B cell (primary cell): ENCODE data around the gene PPP2R2B. TPM values are rescaled to one million over a fixed set of nuclear protein-coding genes. Genes with fewer than 3 reads are reported as not detected.

Experiments used
- ATAC-seq: fragments of 200-7000 bp; cut with Tn5 transposase; one replicate; pipeline ENCODE4 v1.10.0; 2021; ENCODE audit warnings: low read depth, mild to moderate bottlenecking, moderate number of reproducible peaks, moderate library complexity
- CTCF ChIA-PET: fragments of 350-600 bp; sonication (Branson Sonifier 250); formaldehyde crosslinking; loops from one replicate; lab custom pipeline; 2021; ENCODE audit warnings: antibody characterized with exemption, inconsistent platforms; lab: Charles Lee
- POLR2A ChIA-PET: fragments of 350-600 bp; sonication (Branson Sonifier 250); formaldehyde crosslinking; loops from one replicate; lab custom pipeline; 2021; ENCODE audit warnings: antibody characterized with exemption; lab: Charles Lee
- DNase-seq: peaks from one replicate; pipeline ENCODE4 v3.0.0; 2013
- H2AFZ ChIP-seq: 2 replicates; pipeline ENCODE4 v1.6.1; 2012; ENCODE audit warnings: mild to moderate bottlenecking, low read depth, low read length; ENCODE audit not compliant: insufficient read depth, poor library complexity, severe bottlenecking
- H3K27ac ChIP-seq, 2 donors: 1 replicate in 1 of 2; 2 replicates in 1 of 2; pipeline ENCODE4 v1.5.1; 2012 to 2013; ENCODE audit warnings: low read length in 2 of 2, mild to moderate bottlenecking in 2 of 2, moderate library complexity in 1 of 2
- H3K27me3 ChIP-seq, 4 experiments: fragments of 200-600 bp in 1 of 4; sonication (generic) in 1 of 4; replicated peaks in 1 of 4; 1 replicate in 2 of 4; 2 replicates in 2 of 4; pipeline versions ENCODE4 v1.6.1 to v1.7.0; 2013 to 2016; ENCODE audit warnings: low read length in 3 of 4, mild to moderate bottlenecking in 2 of 4, mixed read lengths in 1 of 4, moderate library complexity in 1 of 4; ENCODE audit not compliant: insufficient read depth in 4 of 4, control insufficient read depth in 3 of 4; ENCODE audit errors: control extremely low read depth in 1 of 4
- H3K36me3 ChIP-seq, 2 experiments: replicated peaks in 1 of 2; 1 replicate in 1 of 2; 2 replicates in 1 of 2; pipeline versions ENCODE4 v1.6.1 to v1.7.1; 2013; ENCODE audit warnings: low read length in 1 of 2; ENCODE audit not compliant: insufficient read depth in 2 of 2, control insufficient read depth in 1 of 2; ENCODE audit errors: control extremely low read depth in 1 of 2, extremely low read depth in 1 of 2
- H3K4me1 ChIP-seq, 2 donors: fragments of 200-600 bp in 1 of 2; sonication (generic) in 1 of 2; 1 replicate in 1 of 2; 2 replicates in 1 of 2; pipeline versions ENCODE4 v1.5.1 to v1.6.1; 2013 to 2017; ENCODE audit warnings: low read length in 2 of 2; ENCODE audit not compliant: control insufficient read depth in 2 of 2, insufficient read depth in 2 of 2
- H3K4me2 ChIP-seq: replicated peaks from 2 replicates; pipeline ENCODE3; 2012; ENCODE audit warnings: mild to moderate bottlenecking, low read depth, low read length; ENCODE audit not compliant: poor library complexity, severe bottlenecking
- H3K4me3 ChIP-seq, 5 experiments: fragments of 200-600 bp in 1 of 5; sonication (generic) in 1 of 5; 1 replicate in 3 of 5; 2 replicates in 2 of 5; pipeline versions ENCODE4 v1.5.1 to v1.7.0; 2011 to 2016; ENCODE audit warnings: low read length in 4 of 5, mild to moderate bottlenecking in 4 of 5, low read depth in 2 of 5, control low read depth in 1 of 5, moderate library complexity in 1 of 5; ENCODE audit not compliant: insufficient read depth in 1 of 5; ENCODE audit errors: control extremely low read depth in 1 of 5, extremely low read depth in 1 of 5
- H3K79me2 ChIP-seq: fragments of 200-600 bp; sonication (generic); one replicate; pipeline ENCODE4 v1.6.0; 2016; ENCODE audit warnings: low read length; ENCODE audit not compliant: control insufficient read depth, insufficient read depth
- H3K9ac ChIP-seq: fragments of 200-600 bp; sonication (generic); 2 replicates; pipeline ENCODE4 v1.6.1; 2017; ENCODE audit warnings: mild to moderate bottlenecking, low read length, moderate library complexity
- H3K9me3 ChIP-seq, 3 donors: one replicate each; pipeline versions ENCODE4 v1.6.1 to v1.7.1; 2013; ENCODE audit warnings: low read length in 2 of 3; ENCODE audit not compliant: control insufficient read depth in 2 of 3, insufficient read depth in 1 of 3; ENCODE audit errors: control extremely low read depth in 1 of 3
- H4K20me1 ChIP-seq: 2 replicates; pipeline ENCODE4 v1.6.0; 2012; ENCODE audit warnings: mild to moderate bottlenecking, low read length; ENCODE audit not compliant: insufficient read depth, control insufficient read depth, poor library complexity, severe bottlenecking
- H3K27ac Mint-ChIP-seq: one replicate; pipeline ENCODE4 v1.8.0; 2021; ENCODE audit warnings: mixed read lengths
- H3K27me3 Mint-ChIP-seq: one replicate; pipeline ENCODE4 v1.8.0; 2021; ENCODE audit warnings: mixed read lengths
- H3K4me1 Mint-ChIP-seq: one replicate; pipeline ENCODE4 v1.8.0; 2021; ENCODE audit warnings: mixed read lengths
- H3K4me3 Mint-ChIP-seq: one replicate; pipeline ENCODE4 v1.8.0; 2021; ENCODE audit warnings: mixed read lengths
- H3K9me3 Mint-ChIP-seq: one replicate; pipeline ENCODE4 v1.8.0; 2022; ENCODE audit warnings: mixed read lengths; ENCODE audit not compliant: insufficient read depth
- EZH2 ChIP-seq: IDR thresholded peaks from 2 replicates; pipeline ENCODE4 v1.6.1; 2012; ENCODE audit warnings: borderline replicate concordance, low read depth, mild to moderate bottlenecking, moderate library complexity, low read length; ENCODE audit not compliant: insufficient read depth, poor library complexity, severe bottlenecking
- WGBS: methylation state at CpG from one replicate; pipeline ENCODE4 v1.1.5; 2013; ENCODE audit warnings: missing lambda C conversion rate; ENCODE audit not compliant: insufficient coverage; 5-methylcytosine and 5-hydroxymethylcytosine counted together
- intact Hi-C: fragments of 100-400 bp; cut with micrococcal nuclease; formaldehyde crosslinking; loops from one replicate; pipeline ENCODE4 v1.10.0; 2022
- polyA plus RNA-seq: library from polyadenylated mRNA; depleted of rRNA; stranded (reverse); fragments of >200 nt; gene quantifications from 2 replicates; pipeline ENCODE4 v1.2.3, GENCODE V29; 2012
- total RNA-seq, 2 donors: library from RNA; stranded (reverse); fragments of 120-200 nt in 1 of 2; gene quantifications; 1 replicate in 1 of 2; 2 replicates in 1 of 2; pipeline versions ENCODE4 v1.2.3 to v1.2.4, GENCODE V29; 2013 to 2022
- TF ChIP-seq, protein P1 (sequence below): fragments of 200-600 bp; IDR thresholded peaks from one replicate; pipeline ENCODE4 v1.8.0; 2022; ENCODE audit warnings: antibody characterized with exemption, mild to moderate bottlenecking

PPP2R2B gene
- total and polyA plus RNA-seq, 2 donors (not counting 1 experiment from before 2014, with no cell fraction given), result 0.03 TPM; not detected in 1

DNA sequence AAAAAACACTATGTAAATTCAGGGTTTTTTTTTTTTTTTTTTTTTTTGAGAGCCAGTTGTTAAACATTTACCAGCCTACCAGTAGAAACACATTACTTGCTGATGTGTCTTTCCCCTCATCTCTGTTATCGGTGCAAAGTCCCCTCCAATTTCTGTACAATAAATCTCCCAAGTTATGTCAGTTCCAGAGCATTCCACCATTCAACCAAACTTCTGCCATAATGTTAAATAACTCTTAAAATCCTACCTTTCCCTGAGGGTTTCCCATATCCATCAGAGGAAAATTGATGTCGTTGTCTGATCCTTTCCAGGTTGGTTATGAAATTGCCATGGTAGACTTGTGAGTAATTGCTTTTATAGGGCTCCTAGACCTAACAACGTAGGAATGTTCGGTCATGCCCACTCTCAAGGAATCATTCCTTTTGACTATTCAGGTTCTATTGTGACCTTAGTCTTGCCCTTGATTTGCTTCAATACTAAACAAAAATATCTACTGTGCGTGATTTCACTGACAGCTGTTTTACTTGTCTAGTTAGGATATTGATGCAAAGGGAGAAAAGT is 5.6 kb upstream of the PPP2R2B start:
- H3K9ac ChIP-seq, result no peak overlapping the region
- H2AFZ ChIP-seq, result no peak overlapping the region
- no peaks in the 10 kb centered on the region for H3K79me2 ChIP-seq
- no peak for ATAC-seq
- no peaks in the 10 kb centered on the region for H3K4me1 Mint-ChIP-seq
- ChIA-PET CTCF (no interaction called here), POLR2A (no interaction called here)
- no peak overlapping the region for H3K4me3 ChIP-seq
- intact Hi-C loops, result no loop called here
- H3K4me2 ChIP-seq, result no peak overlapping the region
- H3K4me3 Mint-ChIP-seq, result no peak overlapping the region
- H4K20me1 ChIP-seq, result no peaks in the 10 kb centered on the region
- no peaks in the 10 kb centered on the region for H3K36me3 ChIP-seq
- DNase-seq, result no peak
- peaks cover 21% of the 10 kb centered on the region for H3K27me3 Mint-ChIP-seq
- H3K4me1 ChIP-seq, result no peaks in the 10 kb centered on the region
- TF ChIP-seq, protein P1, sequence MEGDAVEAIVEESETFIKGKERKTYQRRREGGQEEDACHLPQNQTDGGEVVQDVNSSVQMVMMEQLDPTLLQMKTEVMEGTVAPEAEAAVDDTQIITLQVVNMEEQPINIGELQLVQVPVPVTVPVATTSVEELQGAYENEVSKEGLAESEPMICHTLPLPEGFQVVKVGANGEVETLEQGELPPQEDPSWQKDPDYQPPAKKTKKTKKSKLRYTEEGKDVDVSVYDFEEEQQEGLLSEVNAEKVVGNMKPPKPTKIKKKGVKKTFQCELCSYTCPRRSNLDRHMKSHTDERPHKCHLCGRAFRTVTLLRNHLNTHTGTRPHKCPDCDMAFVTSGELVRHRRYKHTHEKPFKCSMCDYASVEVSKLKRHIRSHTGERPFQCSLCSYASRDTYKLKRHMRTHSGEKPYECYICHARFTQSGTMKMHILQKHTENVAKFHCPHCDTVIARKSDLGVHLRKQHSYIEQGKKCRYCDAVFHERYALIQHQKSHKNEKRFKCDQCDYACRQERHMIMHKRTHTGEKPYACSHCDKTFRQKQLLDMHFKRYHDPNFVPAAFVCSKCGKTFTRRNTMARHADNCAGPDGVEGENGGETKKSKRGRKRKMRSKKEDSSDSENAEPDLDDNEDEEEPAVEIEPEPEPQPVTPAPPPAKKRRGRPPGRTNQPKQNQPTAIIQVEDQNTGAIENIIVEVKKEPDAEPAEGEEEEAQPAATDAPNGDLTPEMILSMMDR, result no peak
- no peak for TF ChIP-seq EZH2
- H3K27ac ChIP-seq, result no peak overlapping the region
- no peaks in the 10 kb centered on the region for H3K9me3 Mint-ChIP-seq
- H3K9me3 ChIP-seq, result no peaks in the 10 kb centered on the region
- WGBS, result 85% methylated on average over 2 of the region's 5 CpGs
- no peak overlapping the region for H3K27ac Mint-ChIP-seq
- H3K27me3 ChIP-seq, result peaks cover 0 to 3% (median 2%) of the 10 kb centered on the region in 4 experiments

DNA sequence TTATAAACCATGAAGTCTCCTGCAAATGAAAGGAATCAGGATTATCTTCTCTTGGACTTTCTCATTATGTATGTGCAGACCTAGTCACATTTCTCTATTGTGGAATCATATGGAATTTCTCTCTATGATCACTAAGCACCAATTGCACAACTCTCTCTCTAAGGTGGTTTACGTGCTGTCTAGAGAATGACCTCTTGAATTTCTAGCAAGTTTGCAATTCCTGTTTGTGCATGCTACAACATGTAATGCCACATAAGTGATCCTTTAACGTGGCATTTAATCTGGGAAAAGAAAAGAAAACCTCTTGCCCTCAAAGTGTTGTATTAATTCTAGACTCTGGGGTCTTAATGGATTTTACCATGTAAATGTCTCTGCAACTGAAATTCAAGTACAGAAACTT is 5.0 kb upstream of the PPP2R2B start:
- no peak for ATAC-seq
- Mint-ChIP-seq H3K9me3 (no peaks in the 10 kb centered on the region), H3K4me1 (peaks cover 4% of the 10 kb centered on the region), H3K27me3 (peaks cover 26% of the 10 kb centered on the region), H3K4me3 (no peak overlapping the region), H3K27ac (no peak overlapping the region)
- no peak for TF ChIP-seq EZH2
- TF ChIP-seq, protein P1, result no peak
- Histone ChIP-seq H3K4me1 (peaks cover 0 to 3% of the 10 kb centered on the region in 2 donors), H3K9ac (no peak overlapping the region), H2AFZ (no peak overlapping the region), H3K4me3 (no peak overlapping the region), H3K36me3 (no peaks in the 10 kb centered on the region), H3K79me2 (no peaks in the 10 kb centered on the region), H3K27me3 (peaks cover 0 to 8% (median 6%) of the 10 kb centered on the region in 4 experiments), H4K20me1 (no peaks in the 10 kb centered on the region), H3K9me3 (no peaks in the 10 kb centered on the region), H3K27ac (no peak overlapping the region), H3K4me2 (no peak overlapping the region)
- DNase-seq, result no peak
- ChIA-PET CTCF (no interaction called here), POLR2A (no interaction called here)
- no CpG with 5 or more reads among the region's 2 CpGs for WGBS
- intact Hi-C loops, result no loop called here
